ENCODE measurements around the gene PLCZ1. TPM values are rescaled to one million over a fixed set of nuclear protein-coding genes. Genes with fewer than 3 reads are reported as not detected.

PLCZ1 gene
- total and polyA plus RNA-seq, 2 experiments from 2014 or later, result not detected

DNA sequence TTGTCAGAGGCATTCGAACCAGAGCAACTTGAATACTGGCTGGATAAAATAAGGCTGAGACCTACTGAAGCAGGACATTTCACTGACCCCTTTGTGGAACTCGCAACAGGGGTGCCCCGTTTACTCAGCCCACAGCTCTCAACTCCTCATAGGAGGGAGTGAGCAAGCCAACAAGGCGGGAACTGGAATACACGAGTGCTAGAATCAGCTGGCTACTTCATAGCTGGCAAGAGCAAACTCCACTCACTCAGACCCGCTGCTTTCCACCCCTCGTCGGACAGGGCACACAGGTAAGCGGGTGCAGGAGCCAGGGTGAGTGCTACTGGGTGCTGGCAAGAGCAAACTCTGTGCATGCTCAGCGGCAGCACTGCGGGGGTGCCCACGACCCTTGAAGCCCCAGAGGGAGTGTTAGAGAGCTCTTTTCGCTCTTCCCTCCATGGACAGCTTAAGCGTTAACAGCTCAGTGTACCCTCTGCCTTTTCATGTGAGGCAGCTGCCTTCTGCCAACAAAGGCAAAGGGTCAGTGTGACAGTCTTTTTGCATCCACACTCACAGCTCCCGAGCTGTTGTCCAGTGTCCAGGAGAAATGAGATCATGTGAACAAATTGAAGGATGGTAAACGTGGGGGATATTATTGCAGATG, 15.8 kb upstream of the PLCZ1 start:
- Histone ChIP-seq H4K20me1 (replicated peaks; ENCODE audit: insufficient read depth) (no peaks in the 10 kb centered on the region), H3F3A (replicated peaks; ENCODE audit: low read depth) (no peaks in the 10 kb centered on the region), H3K9me2 (ENCODE audit: insufficient read depth) (peaks cover 5% of the 10 kb centered on the region; the same call in 1 of the 2 replicates), H2AFZ (peak overlapping the region; percentile 77), H3K4me3 (no peak overlapping the region), H3K4me2 (peak overlapping the region; percentile 54; the same call in 1 of the 2 replicates), H3K4me1 (ENCODE audit: insufficient read depth) (peaks cover 23% of the 10 kb centered on the region), H3K36me3 (ENCODE audit: insufficient read depth) (no peaks in the 10 kb centered on the region), H3K27me3 (ENCODE audit: insufficient read depth) (no peaks in the 10 kb centered on the region), H3K79me2 (replicated peaks; ENCODE audit: insufficient read depth) (no peaks in the 10 kb centered on the region), H3K27ac (ENCODE audit: low read depth) (peak overlapping the region; percentile 77)
- Mint-ChIP-seq H3K27ac (peak overlapping the region; percentile 87), H3K27me3 (ENCODE audit: insufficient read depth, low read depth, poor library complexity) (peaks cover 4% of the 10 kb centered on the region), H3K9me3 (no peaks in the 10 kb centered on the region; the same call in 2 of the 3 replicates), H3K4me3 (no peak overlapping the region; the same call in 2 of the 3 replicates), H3K4me1 (peaks cover 44% of the 10 kb centered on the region), H3K36me3 (ENCODE audit: low read depth) (no peaks in the 10 kb centered on the region; the same call in 2 of the 3 replicates)
- TF ChIP-seq STAT1 (IDR thresholded peaks at IDR 0.05; ENCODE audit: unreplicated experiment), result no peak
- ATAC-seq (peak; percentile 66), DNase-seq (ENCODE audit: low spot score) (peak; percentile 33)

- peaks cover 4% of the 10 kb centered on the region for H3K27me3 Mint-ChIP-seq (ENCODE audit: insufficient read depth, low read depth, poor library complexity)
- Histone ChIP-seq H3K36me3 (ENCODE audit: insufficient read depth) (no peaks in the 10 kb centered on the region), H3K27ac (ENCODE audit: low read depth) (peak overlapping the region; percentile 77), H4K20me1 (replicated peaks; ENCODE audit: insufficient read depth) (no peaks in the 10 kb centered on the region), H3K4me3 (no peak overlapping the region), H3K79me2 (replicated peaks; ENCODE audit: insufficient read depth) (no peaks in the 10 kb centered on the region), H3K4me2 (peak overlapping the region; percentile 54; the same call in 1 of the 2 replicates), H3K27me3 (ENCODE audit: insufficient read depth) (no peaks in the 10 kb centered on the region), H3K9me2 (ENCODE audit: insufficient read depth) (no peaks in the 10 kb centered on the region), H3K4me1 (ENCODE audit: insufficient read depth) (peaks cover 30% of the 10 kb centered on the region), H2AFZ (peak overlapping the region; percentile 77; the same call in 1 of the 2 replicates), H3F3A (replicated peaks; ENCODE audit: low read depth) (no peaks in the 10 kb centered on the region)
- no peak overlapping the region for H3K4me3 Mint-ChIP-seq
- H3K36me3 Mint-ChIP-seq (ENCODE audit: low read depth), result no peaks in the 10 kb centered on the region; the same call in 2 of the 3 replicates
- ATAC-seq, result peak; percentile 61
- TF ChIP-seq, protein P1, sequence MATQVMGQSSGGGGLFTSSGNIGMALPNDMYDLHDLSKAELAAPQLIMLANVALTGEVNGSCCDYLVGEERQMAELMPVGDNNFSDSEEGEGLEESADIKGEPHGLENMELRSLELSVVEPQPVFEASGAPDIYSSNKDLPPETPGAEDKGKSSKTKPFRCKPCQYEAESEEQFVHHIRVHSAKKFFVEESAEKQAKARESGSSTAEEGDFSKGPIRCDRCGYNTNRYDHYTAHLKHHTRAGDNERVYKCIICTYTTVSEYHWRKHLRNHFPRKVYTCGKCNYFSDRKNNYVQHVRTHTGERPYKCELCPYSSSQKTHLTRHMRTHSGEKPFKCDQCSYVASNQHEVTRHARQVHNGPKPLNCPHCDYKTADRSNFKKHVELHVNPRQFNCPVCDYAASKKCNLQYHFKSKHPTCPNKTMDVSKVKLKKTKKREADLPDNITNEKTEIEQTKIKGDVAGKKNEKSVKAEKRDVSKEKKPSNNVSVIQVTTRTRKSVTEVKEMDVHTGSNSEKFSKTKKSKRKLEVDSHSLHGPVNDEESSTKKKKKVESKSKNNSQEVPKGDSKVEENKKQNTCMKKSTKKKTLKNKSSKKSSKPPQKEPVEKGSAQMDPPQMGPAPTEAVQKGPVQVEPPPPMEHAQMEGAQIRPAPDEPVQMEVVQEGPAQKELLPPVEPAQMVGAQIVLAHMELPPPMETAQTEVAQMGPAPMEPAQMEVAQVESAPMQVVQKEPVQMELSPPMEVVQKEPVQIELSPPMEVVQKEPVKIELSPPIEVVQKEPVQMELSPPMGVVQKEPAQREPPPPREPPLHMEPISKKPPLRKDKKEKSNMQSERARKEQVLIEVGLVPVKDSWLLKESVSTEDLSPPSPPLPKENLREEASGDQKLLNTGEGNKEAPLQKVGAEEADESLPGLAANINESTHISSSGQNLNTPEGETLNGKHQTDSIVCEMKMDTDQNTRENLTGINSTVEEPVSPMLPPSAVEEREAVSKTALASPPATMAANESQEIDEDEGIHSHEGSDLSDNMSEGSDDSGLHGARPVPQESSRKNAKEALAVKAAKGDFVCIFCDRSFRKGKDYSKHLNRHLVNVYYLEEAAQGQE (IDR thresholded peaks at IDR 0.05; ENCODE audit: unreplicated experiment), result no peak
- TF ChIP-seq, protein P2, sequence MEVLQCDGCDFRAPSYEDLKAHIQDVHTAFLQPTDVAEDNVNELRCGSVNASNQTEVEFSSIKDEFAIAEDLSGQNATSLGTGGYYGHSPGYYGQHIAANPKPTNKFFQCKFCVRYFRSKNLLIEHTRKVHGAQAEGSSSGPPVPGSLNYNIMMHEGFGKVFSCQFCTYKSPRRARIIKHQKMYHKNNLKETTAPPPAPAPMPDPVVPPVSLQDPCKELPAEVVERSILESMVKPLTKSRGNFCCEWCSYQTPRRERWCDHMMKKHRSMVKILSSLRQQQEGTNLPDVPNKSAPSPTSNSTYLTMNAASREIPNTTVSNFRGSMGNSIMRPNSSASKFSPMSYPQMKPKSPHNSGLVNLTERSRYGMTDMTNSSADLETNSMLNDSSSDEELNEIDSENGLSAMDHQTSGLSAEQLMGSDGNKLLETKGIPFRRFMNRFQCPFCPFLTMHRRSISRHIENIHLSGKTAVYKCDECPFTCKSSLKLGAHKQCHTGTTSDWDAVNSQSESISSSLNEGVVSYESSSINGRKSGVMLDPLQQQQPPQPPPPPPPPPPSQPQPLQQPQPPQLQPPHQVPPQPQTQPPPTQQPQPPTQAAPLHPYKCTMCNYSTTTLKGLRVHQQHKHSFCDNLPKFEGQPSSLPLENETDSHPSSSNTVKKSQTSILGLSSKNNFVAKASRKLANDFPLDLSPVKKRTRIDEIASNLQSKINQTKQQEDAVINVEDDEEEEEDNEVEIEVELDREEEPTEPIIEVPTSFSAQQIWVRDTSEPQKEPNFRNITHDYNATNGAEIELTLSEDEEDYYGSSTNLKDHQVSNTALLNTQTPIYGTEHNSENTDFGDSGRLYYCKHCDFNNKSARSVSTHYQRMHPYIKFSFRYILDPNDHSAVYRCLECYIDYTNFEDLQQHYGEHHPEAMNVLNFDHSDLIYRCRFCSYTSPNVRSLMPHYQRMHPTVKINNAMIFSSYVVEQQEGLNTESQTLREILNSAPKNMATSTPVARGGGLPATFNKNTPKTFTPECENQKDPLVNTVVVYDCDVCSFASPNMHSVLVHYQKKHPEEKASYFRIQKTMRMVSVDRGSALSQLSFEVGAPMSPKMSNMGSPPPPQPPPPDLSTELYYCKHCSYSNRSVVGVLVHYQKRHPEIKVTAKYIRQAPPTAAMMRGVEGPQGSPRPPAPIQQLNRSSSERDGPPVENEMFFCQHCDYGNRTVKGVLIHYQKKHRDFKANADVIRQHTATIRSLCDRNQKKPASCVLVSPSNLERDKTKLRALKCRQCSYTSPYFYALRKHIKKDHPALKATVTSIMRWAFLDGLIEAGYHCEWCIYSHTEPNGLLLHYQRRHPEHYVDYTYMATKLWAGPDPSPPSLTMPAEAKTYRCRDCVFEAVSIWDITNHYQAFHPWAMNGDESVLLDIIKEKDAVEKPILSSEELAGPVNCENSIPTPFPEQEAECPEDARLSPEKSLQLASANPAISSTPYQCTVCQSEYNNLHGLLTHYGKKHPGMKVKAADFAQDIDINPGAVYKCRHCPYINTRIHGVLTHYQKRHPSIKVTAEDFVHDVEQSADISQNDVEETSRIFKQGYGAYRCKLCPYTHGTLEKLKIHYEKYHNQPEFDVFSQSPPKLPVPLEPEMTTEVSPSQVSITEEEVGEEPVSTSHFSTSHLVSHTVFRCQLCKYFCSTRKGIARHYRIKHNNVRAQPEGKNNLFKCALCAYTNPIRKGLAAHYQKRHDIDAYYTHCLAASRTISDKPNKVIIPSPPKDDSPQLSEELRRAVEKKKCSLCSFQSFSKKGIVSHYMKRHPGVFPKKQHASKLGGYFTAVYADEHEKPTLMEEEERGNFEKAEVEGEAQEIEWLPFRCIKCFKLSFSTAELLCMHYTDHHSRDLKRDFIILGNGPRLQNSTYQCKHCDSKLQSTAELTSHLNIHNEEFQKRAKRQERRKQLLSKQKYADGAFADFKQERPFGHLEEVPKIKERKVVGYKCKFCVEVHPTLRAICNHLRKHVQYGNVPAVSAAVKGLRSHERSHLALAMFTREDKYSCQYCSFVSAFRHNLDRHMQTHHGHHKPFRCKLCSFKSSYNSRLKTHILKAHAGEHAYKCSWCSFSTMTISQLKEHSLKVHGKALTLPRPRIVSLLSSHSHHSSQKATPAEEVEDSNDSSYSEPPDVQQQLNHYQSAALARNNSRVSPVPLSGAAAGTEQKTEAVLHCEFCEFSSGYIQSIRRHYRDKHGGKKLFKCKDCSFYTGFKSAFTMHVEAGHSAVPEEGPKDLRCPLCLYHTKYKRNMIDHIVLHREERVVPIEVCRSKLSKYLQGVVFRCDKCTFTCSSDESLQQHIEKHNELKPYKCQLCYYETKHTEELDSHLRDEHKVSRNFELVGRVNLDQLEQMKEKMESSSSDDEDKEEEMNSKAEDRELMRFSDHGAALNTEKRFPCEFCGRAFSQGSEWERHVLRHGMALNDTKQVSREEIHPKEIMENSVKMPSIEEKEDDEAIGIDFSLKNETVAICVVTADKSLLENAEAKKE (CRISPR knock-in tag; IDR thresholded peaks at IDR 0.05), result peak; percentile 63; the same call in 1 of the 2 replicates
- H3K27ac Mint-ChIP-seq, result peak overlapping the region; percentile 87
- DNase-seq (ENCODE audit: low spot score), result peak; percentile 53
- H3K4me1 Mint-ChIP-seq, result peaks cover 49% of the 10 kb centered on the region
- no peaks in the 10 kb centered on the region; the same call in 2 of the 3 replicates for H3K9me3 Mint-ChIP-seq
Observed at GRCh38 chr12:18752947-18753346, 15.1 kb upstream of the PLCZ1 start.

Data from GM23338 (cell line).